HG03045 (cell line): ENCODE measurements around the gene GIT2.

Experiments
- ATAC-seq: cut with Tn5 transposase; IDR thresholded peaks from one replicate; pipeline ENCODE4 v1.9.1; 2021; ENCODE audit warnings: mild to moderate bottlenecking, moderate library complexity; ENCODE audit not compliant: unreplicated experiment

The GIT2 gene

DNA sequence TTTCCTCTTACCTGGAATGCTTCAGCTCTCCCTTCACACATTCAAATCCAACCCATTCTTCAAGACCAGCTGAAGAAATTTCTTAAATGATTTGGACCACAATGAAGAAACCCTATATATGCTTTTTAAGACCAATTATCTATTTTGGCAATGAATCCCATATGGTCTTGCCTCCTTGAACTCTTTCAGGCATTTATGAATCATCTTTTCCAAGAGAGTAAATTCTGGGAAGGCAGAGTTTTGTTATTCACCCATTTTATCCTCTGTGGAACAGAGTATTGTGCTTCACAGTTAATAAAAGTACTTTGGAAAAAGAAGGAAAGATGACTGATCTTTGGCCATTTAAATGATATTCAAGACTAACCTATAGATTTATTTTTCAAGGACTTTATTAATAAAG lies 14.0 kb downstream of the GIT2 start:
- no peak for ATAC-seq

DNA sequence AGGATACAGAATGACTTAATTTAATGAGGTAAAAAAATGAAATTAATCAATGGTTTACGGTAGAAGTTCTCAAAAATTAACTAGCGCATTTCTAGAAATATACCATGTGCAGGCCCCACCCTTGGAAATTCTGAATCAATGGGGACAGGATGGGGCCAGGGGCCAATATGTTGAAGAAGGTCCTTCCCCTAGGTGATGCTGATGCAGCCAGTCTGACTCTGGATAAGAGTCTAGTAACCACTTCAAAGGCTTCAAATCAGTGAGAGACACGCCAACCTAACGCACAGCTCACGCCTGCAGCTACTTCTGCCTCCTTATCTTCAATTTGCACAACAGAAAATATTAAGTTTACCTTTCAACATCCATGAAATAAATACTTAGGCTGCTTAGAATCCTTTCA lies 14.9 kb downstream of the GIT2 start:
- ATAC-seq: no peak

DNA sequence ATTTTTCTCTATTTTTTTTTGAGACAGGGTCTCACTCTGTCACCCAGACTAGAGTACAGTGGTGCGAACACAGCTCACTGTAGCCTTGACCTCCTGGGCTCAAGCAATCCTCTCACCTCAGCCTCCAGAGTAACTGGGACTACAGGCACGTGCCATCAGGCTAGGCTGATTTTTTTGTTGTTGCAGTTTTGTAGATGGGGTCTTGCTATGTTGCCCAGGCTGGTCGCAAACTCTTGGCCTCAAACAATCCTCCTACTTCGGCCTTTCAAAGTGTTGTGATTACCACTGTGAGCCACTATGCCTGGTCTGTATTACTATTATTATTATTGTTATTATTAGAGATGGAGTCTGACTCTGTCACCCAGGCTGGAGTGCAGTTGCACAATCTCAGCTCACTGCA lies 23.3 kb downstream of the GIT2 start:
- ATAC-seq: no peak

DNA sequence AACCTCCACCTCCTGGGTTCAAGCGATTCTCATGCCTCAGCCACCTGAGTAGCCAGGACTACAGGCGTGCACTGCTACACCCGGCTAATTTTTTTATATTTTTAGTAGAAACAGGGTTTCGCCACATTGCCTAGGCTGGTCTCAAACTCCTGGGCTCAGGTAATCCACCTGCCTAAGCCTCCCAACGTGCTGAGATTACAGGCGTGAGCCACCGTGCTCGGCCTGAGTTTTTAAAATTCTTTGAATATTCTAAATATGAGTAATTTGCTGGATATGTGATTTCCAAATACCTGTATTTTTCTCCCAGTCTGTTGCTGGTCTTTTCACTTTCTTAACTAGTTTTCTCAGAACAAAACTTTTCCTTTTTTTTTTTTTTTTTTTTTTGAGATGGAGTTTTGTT lies 27.4 kb downstream of the GIT2 start:
- ATAC-seq: no peak

DNA sequence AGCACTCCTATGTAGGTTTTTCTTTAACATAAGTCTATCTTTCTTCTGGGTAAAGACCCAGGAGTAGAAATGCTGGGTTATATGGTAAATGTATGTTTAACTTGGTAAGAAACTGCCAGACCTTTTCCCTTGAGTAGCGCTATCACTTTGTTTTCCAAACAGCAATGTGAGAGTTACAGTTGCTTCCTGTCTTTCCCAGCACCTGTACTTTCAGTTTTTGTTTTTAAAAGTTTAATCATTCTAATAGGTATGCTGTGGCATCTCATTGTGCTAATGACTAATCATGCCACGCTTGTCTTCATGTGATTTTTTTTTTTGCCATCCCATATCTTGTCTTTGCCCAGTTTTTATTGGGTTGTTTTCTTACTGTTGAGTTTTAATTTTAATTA lies 28.1 kb downstream of the GIT2 start:
- ATAC-seq: no peak

DNA sequence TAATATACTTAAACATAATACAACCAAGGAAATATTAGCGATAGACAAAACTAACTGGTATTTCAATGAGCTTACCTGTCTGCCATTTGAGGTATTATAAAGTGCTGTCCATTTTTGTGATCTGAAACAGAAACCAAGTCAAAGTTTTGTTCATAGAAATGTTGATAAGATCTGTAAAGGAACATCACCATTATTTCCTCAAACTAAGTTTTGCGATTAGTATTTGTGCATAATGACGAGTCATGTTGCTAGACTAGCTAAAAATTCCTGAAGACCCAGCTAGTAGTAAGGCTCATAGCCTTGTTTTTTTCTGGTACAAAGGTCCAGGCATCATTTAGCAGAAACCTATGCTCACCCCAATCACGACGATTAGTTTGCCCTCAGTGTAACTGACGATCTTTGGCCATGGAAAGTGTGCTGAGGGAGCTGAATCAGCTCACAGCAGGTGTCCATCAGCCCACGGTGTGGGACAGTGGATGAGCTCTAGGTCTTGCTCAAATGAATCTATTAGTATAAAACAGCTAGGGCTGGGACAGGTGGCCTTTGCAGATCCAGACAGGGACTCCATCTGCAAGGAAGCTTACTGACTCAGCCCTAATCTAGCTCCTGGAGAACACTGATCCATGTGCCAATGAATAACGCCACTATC lies 28.7 kb downstream of the GIT2 start:
- ATAC-seq: no peak

DNA sequence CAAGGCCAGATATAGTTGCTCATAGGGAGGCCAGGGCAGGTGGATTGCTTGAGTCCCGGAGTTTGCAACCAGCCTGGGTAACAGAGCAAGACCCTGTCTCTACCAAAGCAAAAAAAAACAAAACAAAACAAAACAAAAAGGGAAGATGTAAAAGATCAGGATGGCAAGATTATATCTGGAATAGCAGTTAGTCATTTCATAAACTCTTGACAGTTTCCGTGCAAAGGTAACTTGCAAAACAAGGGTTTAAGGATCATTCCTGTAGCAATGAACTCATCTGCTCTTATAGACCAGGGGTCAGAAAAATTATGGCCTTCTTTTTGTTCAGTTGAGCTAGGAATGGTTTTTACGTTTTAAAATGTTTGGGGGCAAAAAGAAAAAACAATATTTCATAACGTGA lies 29.6 kb downstream of the GIT2 start:
- ATAC-seq: no peak

DNA sequence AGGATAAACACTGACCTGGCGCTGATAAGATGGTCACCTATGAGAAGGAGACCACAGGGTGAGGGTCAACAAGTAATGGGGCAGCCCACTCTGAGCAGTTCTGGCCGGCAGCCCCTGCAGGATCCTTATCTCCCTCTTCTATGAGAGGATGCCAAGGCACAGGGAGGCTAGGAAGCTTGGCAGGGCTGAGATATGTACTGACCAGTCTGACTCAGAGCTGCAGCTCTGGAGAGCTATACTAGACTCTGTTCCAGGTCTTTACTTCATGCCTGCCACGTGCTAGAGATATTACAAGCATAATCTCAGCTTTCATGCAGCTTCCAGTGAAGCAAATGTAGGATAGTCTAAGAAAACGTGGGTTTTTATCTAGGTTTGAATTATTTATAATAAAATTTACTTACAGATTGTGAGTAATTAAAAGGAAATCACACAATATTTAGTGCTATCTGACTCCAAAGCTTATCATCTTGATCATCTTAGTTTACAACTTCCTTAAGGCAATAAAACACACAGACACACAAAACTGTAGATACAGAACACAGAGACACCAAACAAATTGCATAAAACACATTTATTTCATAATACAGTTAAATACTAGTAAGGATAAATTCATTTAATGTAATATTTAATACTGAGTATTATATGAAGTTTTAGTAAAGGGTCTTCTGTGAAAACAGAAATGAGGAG lies 32.3 kb downstream of the GIT2 start:
- no peak for ATAC-seq

DNA sequence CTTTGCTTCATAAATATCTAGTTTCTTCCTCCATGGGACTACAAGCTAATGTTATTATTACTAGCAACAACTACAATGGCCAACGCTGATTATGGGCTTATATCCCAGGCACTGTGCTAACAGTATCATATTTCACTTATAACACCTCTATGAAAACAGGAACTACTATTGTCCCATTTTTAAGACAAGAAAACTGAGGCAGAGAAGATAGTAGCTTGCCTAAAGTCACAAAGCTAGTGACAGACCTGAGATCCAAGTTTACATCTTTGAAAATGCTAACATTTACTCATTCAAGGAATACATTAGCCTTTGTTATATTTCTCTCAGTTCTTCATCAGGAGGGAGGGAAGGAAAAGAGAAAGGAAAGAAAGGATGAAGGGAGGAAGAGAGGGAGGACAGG lies 32.8 kb downstream of the GIT2 start:
- ATAC-seq: no peak

DNA sequence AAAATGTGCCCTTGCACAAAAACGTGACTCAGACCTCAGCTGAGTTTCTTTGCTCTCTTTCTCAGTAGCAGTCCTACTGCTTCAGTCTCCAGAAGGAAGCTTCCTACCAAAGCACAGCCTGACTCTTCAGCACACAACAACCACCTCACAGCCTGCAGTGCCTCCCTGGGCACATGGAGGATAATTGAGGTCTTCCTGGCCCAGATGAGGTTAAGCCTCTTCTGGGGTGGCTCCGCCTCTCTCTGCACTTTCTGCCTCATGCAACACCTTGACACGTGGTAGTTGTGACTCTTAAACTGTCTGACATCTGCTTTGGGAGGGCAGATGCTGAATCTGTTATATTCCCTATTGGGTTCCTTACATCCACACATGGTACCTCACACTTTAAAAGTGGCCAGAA lies 33.8 kb downstream of the GIT2 start:
- ATAC-seq: no peak

DNA sequence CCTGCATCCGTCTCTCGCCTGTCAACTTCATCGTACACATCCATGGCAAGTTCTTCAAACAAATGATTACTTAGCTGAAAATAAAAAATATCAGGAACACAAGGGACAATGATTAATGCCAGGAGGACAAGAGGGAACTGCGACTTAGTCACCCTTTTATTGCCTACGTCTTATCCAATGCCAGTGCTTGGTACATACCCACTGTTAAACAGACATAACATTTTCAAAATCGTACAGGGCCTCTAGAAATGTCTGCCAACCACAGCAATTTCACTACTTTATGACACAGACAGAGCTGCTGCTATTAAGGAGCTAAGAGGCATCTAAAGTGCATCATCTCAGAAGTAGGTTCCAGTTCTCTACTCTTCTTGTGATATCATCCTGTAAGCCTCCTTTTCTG lies 34.6 kb downstream of the GIT2 start:
- no peak for ATAC-seq

DNA sequence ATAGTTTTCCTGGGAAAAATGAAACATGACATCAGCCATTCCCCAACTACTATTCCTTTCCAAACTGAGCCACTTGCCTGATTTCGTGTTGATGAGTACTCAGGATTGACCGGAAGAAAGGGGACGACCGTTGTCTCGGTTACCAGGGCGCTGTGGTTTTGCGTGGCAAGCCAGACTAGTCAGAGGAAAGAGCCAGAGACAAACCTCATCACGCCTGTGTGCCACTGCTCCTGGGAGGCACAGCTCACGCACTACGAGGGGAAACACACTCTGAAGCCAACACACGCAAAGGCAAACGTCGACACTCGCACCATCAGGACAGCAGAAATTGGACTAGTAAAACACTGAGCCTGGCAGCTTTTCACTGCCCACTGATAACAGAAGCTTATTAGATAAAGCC lies 35.0 kb downstream of the GIT2 start:
- ATAC-seq: no peak

DNA sequence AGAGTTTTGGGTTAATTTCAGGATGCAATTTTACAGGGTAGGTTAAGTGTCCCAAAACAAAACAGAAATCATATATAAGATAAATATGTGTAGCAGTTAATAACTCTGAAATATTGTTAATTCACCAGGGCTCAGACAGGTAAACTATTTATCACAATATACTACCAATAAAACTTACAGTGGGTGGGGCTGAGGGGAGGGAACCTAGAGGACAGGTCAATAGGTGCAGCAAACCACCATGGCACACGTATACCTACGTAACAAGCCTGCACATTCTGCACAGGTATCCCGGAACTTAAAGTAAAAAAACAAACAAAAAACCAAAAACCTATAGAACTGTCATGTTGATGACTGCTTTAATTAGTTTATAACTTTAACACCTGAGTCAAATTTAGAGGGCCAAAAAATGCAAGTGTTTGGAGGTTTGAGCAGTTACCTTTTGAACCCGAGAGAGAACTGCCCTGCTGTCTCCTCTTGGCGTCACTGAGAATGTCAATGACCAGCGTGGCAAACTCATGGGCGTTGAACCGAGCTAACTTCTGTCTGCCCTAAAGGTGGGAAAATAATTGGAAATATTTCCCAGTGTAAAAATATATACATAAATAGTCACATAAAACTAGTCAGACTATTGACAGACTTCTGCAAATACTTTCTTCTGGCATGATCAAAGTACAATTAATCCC lies 36.6 kb downstream of the GIT2 start:
- ATAC-seq: no peak

DNA sequence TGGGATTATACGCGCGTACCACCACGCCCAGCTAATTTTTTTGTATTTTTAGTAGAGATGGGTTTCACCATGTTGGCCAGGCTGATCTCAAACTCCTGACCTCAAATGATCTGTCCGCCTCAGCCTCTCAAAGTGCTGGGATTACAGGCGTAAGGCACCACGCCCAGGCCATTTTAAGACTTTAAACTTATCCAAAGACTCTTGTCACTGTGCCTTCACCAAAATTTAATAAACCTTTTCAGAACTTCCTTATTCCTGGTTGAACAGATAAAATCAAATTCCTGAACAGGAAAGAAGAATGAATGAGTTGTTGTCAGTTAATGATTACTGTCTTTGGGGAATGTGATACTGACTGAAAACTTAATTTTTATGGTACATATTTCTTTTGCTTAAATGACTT lies 37.8 kb downstream of the GIT2 start:
- ATAC-seq: no peak

DNA sequence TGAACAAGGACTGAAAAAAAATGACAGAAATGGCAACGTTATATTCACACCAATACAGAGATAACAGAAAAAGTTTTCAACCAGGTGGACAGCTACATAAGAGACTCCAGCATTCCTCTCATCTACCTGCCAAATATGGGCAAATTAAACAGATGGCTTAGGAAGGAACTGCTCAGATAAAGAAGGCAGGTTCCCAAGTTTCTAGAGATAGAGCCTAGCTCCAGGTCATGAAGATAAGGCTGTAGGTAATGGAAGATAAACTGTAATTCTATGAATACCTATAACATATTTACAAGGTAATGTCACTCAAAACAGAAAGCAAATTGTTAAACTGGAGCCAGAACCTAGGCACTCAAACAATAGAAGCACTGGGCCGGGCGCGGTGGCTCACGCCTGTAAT lies 42.5 kb downstream of the GIT2 start:
- no peak for ATAC-seq

DNA sequence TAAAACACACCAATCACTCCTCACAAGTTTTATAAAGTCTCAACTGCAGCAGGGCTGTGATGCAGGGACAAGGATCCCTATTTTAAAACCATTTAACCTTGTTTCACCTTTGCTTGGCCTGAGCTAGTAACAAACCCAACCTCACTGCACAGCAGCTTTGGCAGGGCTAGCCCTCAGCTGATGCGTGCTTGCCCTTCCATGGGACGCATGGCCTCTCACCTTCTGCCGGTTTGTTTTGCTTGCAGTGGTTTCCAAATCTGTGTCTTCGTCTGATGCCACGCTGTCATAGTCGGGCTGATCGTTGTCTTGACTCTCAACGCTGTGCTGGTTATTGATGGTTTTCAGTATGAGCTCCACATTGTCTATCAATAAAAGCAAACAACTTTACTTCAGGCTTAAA lies 43.3 kb downstream of the GIT2 start:
- no peak for ATAC-seq

DNA sequence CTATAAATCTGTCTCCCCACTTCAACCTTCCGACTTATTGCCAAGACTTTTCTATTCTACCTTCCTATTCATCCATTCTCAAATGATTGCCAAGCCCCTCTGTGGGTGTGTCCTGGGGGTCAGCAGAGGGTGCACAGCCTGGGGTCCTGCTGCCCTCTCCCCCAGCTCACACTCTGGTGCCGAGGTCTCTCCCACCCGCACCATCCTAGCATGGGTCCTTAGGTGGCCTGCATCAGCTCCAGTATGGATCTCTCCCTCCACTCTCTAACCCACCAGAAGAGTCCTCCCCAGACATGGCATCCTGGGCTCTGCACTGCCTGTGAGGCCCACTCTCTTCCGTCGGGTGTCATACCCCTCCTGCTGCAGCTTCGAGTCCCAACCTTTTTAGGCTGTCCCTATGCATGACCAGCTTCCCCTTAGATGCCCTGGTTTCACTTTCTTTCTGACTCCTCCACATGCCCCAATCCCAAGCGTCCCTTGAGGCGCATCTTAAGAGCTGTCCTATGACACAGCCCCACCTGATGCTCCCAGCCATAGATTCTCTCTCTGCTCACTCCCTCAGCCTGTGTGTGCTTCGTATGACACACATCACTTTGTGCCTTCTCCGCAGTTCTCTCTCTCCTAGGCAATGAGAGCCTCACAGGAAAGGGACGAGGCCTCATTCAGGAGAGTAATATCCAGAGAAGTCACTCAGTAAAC lies 43.9 kb downstream of the GIT2 start:
- ATAC-seq: no peak

DNA sequence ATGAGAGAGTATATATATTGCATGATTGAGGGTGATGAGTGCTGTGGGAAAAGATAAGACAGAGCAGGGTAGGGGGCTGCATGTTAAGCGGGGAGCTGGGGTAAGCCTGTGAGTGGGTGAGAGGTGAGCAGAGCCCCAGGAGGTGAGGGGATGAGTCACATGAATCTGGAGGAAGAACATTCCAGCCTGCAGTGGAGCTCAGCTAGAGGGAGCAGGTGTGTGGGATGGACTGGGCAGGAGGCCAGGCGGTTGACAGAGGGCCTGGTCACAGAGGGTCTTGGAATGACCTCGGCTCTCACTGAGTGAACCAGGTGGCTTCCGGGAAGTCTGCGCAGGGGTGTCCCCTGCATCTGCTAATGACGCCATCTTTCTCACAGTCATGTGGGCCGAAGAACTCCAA lies 44.4 kb downstream of the GIT2 start:
- no peak for ATAC-seq

DNA sequence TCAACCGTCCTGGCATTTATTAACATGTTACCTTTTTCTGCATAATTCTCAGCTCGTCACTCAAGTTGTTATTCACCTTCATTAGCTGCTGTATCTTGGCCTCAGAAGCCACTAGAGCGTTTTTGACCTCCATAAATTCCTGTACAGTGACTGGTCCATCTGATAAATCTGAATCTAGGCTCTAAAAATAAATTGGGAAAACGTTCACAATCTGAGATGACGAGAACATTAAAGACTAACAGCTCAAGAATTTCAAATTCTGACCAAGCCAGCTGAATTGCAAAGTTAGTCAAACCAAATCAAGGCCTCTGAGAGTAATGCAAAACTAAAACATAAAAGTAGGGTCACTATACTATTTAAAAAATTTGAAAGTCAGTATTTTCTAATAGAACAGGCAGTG lies 45.0 kb downstream of the GIT2 start:
- ATAC-seq: no peak

DNA sequence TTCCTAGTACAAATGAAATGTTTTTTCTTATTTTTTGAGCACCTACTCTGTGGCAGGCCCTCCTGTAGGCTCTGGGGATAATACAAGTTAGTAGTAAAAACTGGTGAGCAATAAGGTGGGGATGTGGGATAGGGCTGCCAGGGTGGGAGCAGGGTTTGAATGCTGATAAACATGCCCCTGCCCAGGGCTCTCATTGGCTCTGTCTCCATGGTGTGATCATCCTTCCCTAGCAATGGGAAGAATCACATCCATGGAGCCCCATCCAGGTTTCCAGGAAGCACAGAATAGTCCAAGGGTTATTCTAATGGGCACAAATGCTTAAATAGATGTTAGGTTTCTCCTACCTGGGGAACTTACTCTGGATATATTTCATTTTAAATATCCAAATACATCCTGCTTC lies 45.5 kb downstream of the GIT2 start:
- no peak for ATAC-seq

DNA sequence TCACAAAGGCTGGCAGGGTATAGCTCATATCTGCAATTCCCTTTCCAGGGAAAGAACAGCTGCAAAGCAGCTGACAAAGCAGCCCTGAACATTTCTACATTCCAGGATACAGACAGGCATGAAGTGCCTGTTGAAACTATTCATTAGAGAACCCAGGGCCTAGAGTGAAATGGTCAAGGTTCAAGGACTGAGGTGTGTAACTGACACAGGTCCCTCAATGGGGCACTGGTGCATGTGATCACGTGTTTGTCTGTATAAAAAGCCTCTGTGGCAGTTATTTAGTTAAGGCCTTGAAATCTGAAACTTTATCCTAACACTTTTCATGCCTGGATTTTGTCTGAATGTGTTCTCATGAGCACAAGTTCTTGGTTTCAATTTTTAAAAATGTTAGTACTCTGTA lies 47.1 kb downstream of the GIT2 start:
- no peak for ATAC-seq

DNA sequence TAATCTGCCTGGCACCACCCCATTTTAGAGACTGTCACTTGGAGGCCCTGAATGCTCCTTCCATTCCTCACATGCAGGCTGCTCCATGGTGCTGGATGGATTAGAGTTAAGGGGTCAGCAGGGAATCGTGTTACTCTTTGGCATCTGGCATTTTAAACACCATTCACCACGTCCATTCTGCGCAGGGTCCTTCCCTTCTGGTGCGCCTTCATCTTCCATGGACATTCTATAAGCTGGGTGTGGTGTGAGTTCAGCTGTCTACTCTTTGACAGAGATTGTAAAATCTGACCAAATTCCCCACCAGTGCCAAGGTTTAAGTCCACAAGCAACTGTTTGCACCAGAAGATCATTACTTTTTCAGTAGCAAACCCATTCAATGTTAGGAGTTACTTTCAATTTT lies 47.8 kb downstream of the GIT2 start:
- no peak for ATAC-seq
